Metanephros (tissue), 2 donors: Measurements from ENCODE around the gene ARHGAP30. TPM values are rescaled to one million over a fixed set of nuclear protein-coding genes. Genes with fewer than 3 reads are reported as not detected.

Experiments used
- small RNA-seq: library from RNA; depleted of rRNA; stranded (forward); fragments of <200 nt; gene quantifications from one replicate; pipeline ENCODE3, GENCODE V24; 2014; ENCODE audit warnings: low replicate concordance
- total RNA-seq: library from RNA; depleted of rRNA; stranded (reverse); fragments of >200 nt; gene quantifications from one replicate; pipeline ENCODE4 v1.2.3, GENCODE V29; 2014

Gene ARHGAP30, protein sequence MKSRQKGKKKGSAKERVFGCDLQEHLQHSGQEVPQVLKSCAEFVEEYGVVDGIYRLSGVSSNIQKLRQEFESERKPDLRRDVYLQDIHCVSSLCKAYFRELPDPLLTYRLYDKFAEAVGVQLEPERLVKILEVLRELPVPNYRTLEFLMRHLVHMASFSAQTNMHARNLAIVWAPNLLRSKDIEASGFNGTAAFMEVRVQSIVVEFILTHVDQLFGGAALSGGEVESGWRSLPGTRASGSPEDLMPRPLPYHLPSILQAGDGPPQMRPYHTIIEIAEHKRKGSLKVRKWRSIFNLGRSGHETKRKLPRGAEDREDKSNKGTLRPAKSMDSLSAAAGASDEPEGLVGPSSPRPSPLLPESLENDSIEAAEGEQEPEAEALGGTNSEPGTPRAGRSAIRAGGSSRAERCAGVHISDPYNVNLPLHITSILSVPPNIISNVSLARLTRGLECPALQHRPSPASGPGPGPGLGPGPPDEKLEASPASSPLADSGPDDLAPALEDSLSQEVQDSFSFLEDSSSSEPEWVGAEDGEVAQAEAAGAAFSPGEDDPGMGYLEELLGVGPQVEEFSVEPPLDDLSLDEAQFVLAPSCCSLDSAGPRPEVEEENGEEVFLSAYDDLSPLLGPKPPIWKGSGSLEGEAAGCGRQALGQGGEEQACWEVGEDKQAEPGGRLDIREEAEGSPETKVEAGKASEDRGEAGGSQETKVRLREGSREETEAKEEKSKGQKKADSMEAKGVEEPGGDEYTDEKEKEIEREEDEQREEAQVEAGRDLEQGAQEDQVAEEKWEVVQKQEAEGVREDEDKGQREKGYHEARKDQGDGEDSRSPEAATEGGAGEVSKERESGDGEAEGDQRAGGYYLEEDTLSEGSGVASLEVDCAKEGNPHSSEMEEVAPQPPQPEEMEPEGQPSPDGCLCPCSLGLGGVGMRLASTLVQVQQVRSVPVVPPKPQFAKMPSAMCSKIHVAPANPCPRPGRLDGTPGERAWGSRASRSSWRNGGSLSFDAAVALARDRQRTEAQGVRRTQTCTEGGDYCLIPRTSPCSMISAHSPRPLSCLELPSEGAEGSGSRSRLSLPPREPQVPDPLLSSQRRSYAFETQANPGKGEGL
- 5.5 TPM for total RNA-seq

DNA sequence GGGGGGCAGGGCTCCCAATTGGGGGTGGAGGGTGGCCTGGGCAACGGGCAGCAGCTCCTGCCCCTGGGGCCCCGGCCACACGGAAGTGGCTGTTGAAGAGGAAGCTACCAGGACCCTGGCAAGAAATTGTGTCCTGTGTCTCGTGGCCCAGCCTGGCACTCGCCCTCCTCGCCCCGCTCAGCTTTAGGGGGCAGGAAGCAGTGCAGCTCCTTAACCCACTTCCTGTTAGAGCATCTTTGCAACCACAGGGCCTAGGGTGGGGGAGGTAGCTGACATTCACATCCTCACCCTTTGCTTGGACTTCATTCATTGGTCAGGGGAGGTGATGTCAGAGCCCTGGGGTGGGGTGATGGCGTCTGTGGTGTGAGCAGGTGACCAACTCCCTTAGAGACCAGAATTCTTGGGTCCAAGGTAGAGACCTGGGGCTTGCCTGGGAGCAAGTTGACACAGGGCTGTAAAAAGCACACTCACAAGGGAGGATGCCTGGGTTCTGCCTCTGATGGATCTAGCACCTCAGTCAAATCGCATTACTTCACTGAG is at the start of gene ARHGAP30:
Gene ARHGAP30, minus strand, starts transcription at position 161 of the 540 bp plus-strand sequence. CDS start 267 bp downstream, outside the sequence.

DNA sequence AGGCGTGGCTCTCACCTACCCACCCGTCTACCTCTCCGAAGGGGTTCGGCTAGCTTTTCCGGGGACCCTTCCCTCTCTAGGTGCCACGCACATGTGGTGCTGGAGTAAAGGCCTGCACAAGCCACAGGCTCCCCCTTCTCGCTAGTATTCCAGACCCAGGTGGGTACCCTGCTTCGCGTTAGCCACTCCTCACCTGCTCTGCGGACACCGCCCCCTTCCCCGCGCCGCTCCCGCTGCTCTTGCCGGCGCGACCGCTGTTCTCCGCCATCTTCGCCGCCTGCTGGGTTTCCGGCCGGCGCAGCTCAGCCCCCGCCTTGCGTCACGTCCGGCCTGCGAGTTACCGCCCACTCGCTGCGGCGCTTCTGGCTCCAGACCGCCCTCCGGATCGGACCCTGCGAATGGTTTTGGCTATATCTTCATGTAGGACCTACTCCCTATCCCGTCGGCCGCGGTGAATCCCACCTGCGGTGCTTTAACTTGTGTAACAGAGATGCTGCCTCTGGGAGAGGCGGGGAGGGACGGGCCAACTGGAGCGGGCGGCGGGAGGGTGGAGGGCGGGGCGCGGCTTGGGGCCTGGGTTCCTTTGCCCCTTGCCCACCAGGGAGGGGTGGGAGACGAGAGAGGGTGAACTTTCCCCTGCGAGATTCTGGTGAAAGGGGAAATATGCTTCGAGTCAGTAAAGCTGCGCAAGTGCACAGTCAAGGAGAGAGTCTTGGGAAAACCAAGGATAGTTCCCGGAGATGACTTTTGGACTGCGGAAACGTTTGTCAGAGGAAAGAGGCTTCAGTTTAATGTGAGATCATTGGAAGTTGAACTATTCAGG is 48.3 kb upstream of the ARHGAP30 start, which contains the start of the genes NIT1 and PFDN2:
Gene NIT1, plus strand, starts transcription at position 347 of the 823 bp plus-strand sequence. Its CDS starts 72 bp downstream, at position 419.
Gene PFDN2, minus strand, starts transcription at position 279 of the 823 bp plus-strand sequence. Its CDS starts 11 bp downstream, at position 268.

DNA sequence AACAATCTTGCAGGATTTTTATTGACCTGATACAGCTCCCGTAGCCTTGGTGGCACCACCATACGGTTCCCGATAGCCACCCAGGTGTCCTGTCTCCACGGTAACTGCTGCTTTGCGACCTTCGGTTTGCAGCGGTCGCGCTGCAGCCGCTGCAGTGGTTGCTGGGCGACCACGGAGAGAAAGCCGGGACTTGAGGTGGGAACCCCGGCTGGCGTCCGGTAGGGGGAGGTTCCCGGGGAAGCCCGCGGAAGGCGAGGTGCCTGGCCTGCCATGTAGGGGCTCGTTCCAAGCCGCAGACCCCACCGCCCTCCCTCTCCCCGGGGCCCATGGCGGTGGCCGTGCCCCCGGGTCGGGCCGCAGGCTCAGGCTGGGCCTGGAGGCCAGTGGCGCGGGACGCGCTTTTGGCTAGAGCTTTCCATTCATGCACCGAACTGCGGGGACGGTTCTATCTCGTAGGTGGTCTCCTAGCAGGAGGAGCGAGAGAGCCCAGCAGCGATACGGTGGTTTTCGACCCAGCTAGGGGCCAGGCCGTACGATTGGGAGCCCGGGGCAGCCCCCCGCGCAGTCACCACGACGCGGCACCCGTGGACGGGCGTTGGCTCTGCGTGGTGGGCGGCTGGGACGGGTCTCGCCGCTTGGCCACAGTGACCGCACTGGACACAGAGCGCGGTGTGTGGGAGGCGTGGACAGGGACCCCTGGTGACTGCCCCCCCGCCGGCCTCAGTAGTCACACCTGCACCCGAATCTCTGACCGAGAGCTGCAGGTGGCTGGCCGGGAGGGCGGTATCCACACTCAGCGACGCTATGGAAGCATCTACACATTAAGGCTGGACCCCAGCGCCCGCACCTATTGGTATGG is 28.7 kb upstream of the ARHGAP30 start, which contains the start of gene KLHDC9:
Gene KLHDC9, plus strand, starts transcription at position 152 of the 859 bp plus-strand sequence. Its CDS starts 175 bp downstream, at position 327.

DNA sequence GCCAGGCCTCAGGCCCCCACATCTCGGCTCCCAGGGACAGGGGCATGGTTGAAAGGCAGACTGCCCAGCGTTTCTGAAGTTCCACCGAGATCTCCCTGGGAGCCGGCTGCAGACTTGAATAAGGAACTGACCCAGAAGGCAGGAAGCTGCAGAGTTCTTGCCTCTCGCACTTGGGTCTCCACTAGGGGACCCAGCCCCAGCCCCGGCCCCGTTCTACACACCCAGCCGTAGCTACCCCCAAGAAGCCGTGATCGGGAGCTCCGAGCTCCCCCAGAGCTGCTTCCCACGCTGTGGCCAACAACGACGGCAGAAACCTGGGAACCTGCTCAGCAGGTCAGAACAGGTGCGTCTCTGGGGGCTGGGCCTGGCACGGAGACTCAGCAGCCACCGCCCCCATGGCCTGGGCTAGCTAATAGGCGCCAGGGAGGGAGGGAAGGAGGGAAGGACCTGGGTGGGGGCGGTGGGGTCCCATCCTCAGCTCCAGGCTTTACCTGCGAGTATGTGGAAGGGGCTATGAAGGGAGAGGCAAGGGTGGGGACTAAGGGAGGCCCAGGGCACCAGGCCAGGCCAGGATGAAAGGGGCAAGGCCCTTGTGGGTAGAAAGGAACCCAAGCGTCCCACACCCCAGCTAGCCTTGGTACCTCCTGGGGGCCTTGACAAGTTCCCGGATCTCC is 19.7 kb upstream of the ARHGAP30 start, which contains the start of gene NECTIN4:
Gene NECTIN4, minus strand, starts transcription at position 308 of the 674 bp plus-strand sequence. Its CDS starts 262 bp downstream, at position 46.

DNA sequence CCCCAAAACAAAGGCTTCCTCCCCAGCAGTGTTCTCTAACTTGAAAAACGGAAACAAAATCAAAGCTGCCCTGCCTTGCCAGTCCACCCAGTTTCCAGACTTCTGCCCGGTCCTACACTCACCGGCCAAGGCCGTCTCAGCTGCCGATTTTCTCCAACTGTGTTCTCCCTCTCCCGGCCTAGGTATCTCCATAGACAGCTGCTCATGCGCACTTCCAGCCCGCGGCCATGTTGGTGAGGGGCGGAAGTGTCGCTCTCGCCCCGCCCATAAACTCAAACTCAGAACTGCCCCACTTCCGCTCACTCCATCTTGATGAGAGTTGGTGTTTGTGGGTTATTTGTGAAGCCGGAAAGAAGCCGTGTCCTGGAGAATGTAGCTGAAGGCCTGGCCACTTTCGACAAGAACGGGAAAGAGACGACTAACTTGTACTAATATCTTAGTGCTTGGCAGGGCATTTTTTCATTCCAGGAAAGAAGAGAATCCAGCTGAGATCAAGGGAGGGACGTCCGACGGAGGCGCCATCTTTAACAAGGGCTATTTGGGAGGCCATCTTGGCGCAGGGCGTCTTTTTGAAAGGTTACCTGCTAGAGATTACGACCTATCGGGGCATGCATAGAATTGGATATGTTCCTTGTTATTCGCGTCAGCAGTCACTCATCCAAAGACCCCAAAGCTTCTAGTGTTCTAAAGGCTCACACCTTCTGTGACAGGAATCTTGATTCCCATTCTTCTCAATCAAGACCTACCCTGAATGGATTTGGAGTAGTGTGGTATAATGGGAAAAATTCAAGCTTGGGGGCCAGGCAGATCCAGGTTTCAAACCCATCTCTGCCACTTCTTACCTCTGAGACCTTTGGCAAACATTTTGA is 23.7 kb downstream of the ARHGAP30 start, which contains the start of gene USF1:
Gene USF1, minus strand, starts transcription at position 242 of the 869 bp plus-strand sequence. CDS start 2,702 bp downstream, outside the sequence.

DNA sequence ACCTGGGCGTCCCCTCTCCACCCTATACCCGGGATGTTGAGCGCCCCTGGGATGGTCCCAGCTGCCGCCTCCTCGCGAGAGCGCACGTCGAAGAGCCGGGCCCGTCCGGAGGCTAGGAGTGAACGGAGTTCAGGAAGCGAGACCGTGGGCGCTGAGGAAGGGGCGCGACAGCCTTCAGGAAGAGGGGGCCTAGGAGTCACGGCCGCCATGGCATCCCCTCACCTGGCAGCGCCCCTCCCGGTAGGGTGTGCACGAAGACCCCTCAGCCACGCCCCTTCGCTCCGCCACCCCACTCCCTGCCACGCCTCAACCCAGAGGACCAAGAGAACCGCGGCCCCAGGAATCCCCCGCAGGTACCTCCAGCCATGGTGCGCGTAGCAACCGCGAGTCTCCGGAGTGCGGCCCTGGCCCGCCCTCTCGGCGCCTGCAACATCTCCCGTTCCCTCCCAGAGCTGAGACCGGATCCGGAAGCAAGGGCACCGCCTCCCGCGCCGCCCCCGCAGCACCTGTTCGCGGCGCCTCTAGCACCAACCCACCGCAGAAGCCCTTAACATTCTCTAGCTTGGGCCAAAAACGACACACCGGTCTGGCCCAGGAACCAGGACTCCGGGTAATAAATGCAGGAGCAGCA is 31.1 kb downstream of the ARHGAP30 start, which contains the start of gene TSTD1:
Gene TSTD1, minus strand, starts transcription at position 442 of the 631 bp plus-strand sequence. Its CDS starts 75 bp downstream, at position 367.

DNA sequence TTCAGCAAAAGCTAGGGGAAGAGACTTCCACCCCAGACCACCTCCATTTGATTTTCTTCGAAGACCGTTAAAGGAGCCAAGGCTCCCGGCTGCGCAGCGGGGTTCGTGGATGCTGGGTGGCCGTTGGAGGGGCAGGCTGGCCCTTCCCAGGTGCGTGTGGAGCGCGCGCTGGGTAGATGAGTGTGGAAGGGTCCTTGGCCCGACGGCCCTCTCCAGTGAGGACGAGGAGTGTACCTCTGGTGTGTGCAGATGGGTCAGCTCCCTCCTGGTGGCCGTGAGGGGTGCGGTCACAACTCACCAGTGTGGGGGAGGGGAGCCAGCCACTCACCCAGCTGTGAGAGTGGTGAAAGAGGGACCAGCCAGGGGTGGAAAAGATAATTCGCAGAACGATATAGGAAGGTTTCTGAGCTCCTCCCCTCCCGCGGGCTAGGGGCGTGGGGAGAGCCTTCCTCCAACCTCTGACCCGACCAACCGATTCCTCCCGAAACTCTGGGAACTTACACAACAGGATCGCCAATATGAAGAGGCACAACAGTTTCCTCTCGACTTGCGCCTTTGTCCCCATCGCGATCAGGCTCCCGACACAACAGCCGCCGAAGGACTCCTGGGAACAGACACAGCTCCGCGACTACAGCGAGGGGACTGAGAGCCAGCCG is 49.1 kb downstream of the ARHGAP30 start, which contains the start of gene F11R:
Gene F11R, minus strand, starts transcription at position 644 of the 656 bp plus-strand sequence. Its CDS starts 79 bp downstream, at position 565.

Small RNAs within 50 kb of the gene (small RNA-seq; reads per million reads assigned to genes)
- gene AL591806.2 = not detected

Other genes starting within 250 kb of the ARHGAP30 start
- 0.93 TPM for gene CD244, start 207.0 kb downstream of the ARHGAP30 start, total RNA-seq
- gene ITLN1, start 184.7 kb downstream of the ARHGAP30 start, total RNA-seq = 3.2 TPM
- not detected for gene ITLN2, start 115.1 kb downstream of the ARHGAP30 start, total RNA-seq
- gene F11R, start 48.7 kb downstream of the ARHGAP30 start, total RNA-seq = 96.5 TPM
- 56.5 TPM for gene TSTD1, start 30.9 kb downstream of the ARHGAP30 start, total RNA-seq
- 63.2 TPM for gene USF1, start 23.9 kb downstream of the ARHGAP30 start, total RNA-seq
- 6.3 TPM for gene NECTIN4, start 19.7 kb upstream of the ARHGAP30 start, total RNA-seq
- 10.7 TPM for gene KLHDC9, start 28.5 kb upstream of the ARHGAP30 start, total RNA-seq
- gene PFDN2, start 48.1 kb upstream of the ARHGAP30 start, total RNA-seq = 16.2 TPM
- gene NIT1, start 48.2 kb upstream of the ARHGAP30 start, total RNA-seq = 43.4 TPM
- 22.9 TPM for gene DEDD, start 62.8 kb upstream of the ARHGAP30 start, total RNA-seq
- gene UFC1, start 84.1 kb upstream of the ARHGAP30 start, total RNA-seq = 58.5 TPM
- 27.8 TPM for gene USP21, start 89.6 kb upstream of the ARHGAP30 start, total RNA-seq
- gene PPOX, start 96.5 kb upstream of the ARHGAP30 start, total RNA-seq = 26.1 TPM
- 40.8 TPM for gene B4GALT3, start 107.6 kb upstream of the ARHGAP30 start, total RNA-seq
- 1.3 TPM for gene ADAMTS4, start 129.2 kb upstream of the ARHGAP30 start, total RNA-seq
- 161 TPM for gene NDUFS2, start 132.5 kb upstream of the ARHGAP30 start, total RNA-seq
- gene FCER1G, start 145.4 kb upstream of the ARHGAP30 start, total RNA-seq = 21.9 TPM
- 0.70 TPM for gene APOA2, start 153.7 kb upstream of the ARHGAP30 start, total RNA-seq
- 13.1 TPM for gene TOMM40L, start 156.2 kb upstream of the ARHGAP30 start, total RNA-seq
- gene NR1I3, start 168.3 kb upstream of the ARHGAP30 start, total RNA-seq = 0.23 TPM
- gene PCP4L1, start 188.9 kb upstream of the ARHGAP30 start, total RNA-seq = 1.3 TPM
- 8.2 TPM for gene MPZ, start 240.1 kb upstream of the ARHGAP30 start, total RNA-seq
- gene SDHC, start 244.5 kb upstream of the ARHGAP30 start, total RNA-seq = 104 TPM